GM19467 (cell line): ENCODE data around the gene AKR1D1.

Source experiments
- ATAC-seq: cut with Tn5 transposase; IDR thresholded peaks from one replicate; pipeline ENCODE4 v1.9.1; 2021; ENCODE audit warnings: mild to moderate bottlenecking, moderate library complexity; ENCODE audit not compliant: unreplicated experiment

Gene AKR1D1

GRCh38 chr7:138162236-138162635, 86.0 kb downstream of the AKR1D1 start:
- no peak for ATAC-seq

GRCh38 chr7:138163800-138164199, 87.5 kb downstream of the AKR1D1 start:
- no peak for ATAC-seq

GRCh38 chr7:138164804-138165203, 88.5 kb downstream of the AKR1D1 start:
- no peak for ATAC-seq

GRCh38 chr7:138166681-138167080, 90.4 kb downstream of the AKR1D1 start:
- ATAC-seq = no peak

- no peak for ATAC-seq
Measured at GRCh38 chr7:138167222-138167621, 91.0 kb downstream of the AKR1D1 start.

GRCh38 chr7:138167869-138168296, 91.6 kb downstream of the AKR1D1 start:
- ATAC-seq = no peak
